Activated CD8-positive, alpha-beta memory T cell treated with anti-CD3 and anti-CD28 coated beads, Interleukin-2, amount 50 U/mL, for 4 hours (primary cell): Measurements from ENCODE around the gene MYEF2.

Source experiments
- DNase-seq: peaks from one replicate; pipeline ENCODE4 v3.0.0-alpha.2; 2020

Gene MYEF2, protein sequence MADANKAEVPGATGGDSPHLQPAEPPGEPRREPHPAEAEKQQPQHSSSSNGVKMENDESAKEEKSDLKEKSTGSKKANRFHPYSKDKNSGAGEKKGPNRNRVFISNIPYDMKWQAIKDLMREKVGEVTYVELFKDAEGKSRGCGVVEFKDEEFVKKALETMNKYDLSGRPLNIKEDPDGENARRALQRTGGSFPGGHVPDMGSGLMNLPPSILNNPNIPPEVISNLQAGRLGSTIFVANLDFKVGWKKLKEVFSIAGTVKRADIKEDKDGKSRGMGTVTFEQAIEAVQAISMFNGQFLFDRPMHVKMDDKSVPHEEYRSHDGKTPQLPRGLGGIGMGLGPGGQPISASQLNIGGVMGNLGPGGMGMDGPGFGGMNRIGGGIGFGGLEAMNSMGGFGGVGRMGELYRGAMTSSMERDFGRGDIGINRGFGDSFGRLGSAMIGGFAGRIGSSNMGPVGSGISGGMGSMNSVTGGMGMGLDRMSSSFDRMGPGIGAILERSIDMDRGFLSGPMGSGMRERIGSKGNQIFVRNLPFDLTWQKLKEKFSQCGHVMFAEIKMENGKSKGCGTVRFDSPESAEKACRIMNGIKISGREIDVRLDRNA

DNA sequence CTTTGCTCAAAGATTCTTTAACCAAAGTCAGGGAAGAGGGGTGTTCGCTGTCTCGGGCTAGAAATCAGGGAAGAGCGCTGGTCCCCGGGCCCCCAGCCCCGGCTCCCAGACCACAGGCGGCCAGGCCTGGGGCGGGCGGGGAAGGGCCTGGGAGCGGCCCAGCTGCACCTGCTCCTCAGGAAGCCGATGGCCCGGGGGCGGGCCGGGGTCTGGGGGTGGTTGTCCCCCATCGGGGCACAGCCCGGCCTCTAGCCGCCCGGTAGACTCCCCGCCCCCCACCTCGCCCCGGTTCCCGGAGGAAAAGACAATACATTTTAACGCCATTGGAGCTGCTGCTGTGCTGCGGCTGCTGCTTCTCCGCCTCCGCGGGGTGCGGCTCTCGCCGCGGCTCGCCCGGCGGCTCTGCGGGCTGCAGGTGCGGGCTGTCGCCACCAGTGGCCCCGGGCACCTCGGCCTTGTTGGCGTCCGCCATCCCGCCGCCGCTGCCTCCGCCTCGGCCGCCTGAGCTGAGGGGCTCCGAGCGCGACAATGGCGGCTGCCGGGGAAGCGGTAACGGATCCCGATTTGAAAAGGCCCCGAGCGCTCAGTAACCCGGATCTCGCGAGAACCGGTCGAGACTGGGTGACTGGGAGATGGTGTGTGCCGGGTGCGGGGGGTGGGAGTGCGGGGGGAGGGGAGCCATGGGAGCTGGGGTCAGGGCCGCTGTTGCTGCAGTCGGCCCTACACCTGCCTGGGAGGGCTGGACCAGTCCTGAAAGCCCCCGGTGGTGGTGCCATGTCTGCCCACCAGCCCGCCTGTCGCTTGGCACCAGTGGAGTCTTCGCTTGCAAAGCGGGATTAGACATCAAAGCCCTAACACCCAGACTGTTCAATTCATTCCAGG is at the start of gene MYEF2:
Gene MYEF2 (minus strand): TSS at position 530 of the 882 bp plus-strand sequence. CDS start 58 bp downstream, at position 472.
- DNase-seq, result peak; percentile 57

- no peak for DNase-seq
Measured at GRCh38 chr15:48225771-48226170, 47.7 kb upstream of the MYEF2 start.

DNA sequence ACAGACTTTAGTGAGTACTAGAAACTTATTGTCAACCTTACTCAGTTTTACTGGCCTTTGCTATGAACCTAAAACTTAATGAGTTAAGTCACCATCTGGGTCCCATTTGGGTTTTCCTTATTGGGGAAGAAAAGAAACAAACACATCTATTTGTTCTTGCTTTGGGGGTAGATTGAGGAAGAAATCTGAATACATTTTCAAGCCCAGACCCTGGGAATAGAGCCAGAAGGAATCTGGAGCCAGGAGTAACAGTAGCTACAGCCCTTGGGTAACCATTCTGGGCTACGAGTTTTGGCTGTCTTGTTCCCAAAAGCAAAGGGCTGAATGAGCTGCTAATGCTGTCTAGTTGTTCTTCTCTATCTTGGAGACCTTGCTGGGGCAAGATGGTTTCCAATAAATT is 44.5 kb upstream of the MYEF2 start:
- DNase-seq, result no peak

- DNase-seq, result no peak
Measured at GRCh38 chr15:48221885-48222284, 43.8 kb upstream of the MYEF2 start.

GRCh38 chr15:48221261-48221660 is 43.2 kb upstream of the MYEF2 start:
- DNase-seq, result no peak

GRCh38 chr15:48205981-48206380 is 27.9 kb upstream of the MYEF2 start, which contains the start of gene SLC12A1:
TSS of gene SLC12A1 (plus strand) at chr15:48206302. CDS start at chr15:48207720, 1,418 bp downstream.
- DNase-seq, result no peak

DNA sequence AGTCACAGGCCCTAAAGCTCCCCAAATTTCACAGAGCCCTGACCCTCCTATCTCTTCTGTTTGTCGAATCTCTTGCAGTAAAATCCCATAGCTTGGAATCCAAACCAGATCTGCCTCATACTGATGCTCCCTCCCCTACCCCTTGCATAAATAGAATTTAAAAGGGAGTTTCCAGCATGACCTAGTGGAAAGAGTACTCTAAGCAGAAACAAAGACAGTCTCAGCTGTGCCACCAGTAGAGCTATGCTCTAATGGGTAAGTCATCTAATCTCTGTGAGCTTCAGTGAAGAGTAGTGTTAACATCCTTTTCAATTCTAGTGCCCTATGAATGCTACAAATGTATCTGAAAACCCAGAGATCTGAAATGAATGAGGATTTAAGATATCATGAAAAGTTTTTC is 24.0 kb upstream of the MYEF2 start:
- no peak for DNase-seq

DNA sequence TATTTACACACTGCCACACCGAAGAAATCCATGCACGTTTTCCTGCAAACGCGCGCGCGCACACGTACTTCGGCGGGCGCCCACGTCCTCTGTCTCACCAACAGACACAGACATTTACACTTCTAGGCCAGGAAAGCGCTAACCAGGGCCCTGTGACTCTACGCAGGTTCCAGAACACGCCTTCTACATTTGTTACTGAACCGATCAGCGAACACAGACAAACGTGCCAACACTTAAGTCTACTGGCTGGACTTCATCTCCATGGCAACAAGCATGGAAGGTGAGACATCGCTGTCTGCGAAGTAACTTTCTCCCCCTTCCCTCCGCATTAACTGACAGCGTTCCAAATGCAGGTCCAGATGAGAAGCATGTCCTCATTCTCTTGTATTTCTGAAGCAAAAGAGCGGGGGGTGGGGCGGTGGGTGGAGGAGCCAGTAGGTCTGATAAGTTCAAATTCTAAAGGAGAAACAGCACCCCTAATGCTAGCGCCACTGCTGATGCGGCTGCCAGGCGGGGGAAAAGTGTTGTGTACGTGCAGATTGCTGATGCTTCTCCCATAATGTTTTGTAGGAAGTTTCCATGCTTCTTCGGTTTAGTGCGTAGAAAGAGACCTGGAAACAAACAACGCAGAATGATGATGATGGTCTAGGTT is 13.6 kb upstream of the MYEF2 start, which contains the start of gene CTXN2:
Gene CTXN2 (plus strand): TSS at position 92 of the 652 bp plus-strand sequence. CDS start 9,636 bp downstream, outside the sequence.
- DNase-seq, result no peak

- DNase-seq, result peak; percentile 16
Measured at GRCh38 chr15:48190932-48191573, 13.0 kb upstream of the MYEF2 start.

DNA sequence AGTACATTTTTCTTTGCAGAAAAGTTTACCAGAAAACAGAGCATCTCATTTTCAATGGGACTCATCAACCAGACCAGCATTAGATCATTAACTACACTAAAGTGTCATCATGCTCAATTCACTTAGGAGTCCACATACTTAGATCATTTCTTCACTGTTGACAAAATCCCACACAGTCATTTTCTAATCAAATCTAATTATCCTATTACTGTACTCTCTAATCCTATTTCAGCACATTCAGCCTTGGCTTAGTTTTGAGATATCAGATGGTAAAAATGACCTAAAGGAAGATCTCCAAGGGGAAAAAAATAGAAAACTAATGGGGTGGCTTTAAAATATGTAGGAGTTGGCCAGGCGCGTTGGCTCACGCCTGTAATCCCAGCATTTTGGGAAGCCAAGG is 8.2 kb upstream of the MYEF2 start:
- no peak for DNase-seq

- no peak for DNase-seq
Measured at GRCh38 chr15:48185529-48185928, 7.4 kb upstream of the MYEF2 start.

GRCh38 chr15:48182749-48183148 is 4.7 kb upstream of the MYEF2 start:
- DNase-seq, result no peak

DNA sequence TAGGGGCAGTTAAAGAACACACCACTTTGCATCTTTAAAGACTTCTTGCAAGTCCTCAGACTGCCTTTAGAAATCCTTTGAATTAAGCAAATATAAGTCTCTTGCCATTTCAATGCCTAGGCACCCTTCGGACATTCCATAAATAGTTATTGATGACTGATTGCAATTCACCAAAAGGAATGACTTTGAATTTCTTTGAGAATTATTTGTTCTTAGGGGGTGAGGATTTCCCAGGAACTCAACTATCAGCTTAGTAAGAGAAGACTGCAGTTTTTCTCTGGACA is 495 bp upstream of the MYEF2 start:
- no peak for DNase-seq

GRCh38 chr15:48177383-48177765 is 721 bp downstream of the MYEF2 start:
- DNase-seq, result no peak

- no peak for DNase-seq
Measured at GRCh38 chr15:48176957-48177356, 1.1 kb downstream of the MYEF2 start.

DNA sequence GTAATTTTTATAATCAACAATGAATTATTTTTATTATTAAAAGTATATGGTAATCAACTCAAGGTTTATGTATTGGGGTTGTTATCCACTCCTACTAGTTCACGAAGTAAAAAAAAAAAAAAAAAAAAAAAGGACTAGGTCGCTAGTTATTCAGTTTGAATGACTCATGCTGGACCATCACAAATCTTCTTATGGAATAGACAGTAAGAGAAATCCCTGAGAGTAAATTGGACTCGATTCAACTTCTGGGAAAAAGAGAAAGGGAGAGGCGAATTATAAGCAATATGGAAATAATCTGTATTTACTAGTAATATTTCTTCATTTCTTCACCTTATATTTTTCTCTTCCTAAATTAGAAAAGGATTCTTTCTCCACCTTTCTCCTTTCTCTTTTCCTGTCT is 2.0 kb downstream of the MYEF2 start:
- DNase-seq, result no peak

DNA sequence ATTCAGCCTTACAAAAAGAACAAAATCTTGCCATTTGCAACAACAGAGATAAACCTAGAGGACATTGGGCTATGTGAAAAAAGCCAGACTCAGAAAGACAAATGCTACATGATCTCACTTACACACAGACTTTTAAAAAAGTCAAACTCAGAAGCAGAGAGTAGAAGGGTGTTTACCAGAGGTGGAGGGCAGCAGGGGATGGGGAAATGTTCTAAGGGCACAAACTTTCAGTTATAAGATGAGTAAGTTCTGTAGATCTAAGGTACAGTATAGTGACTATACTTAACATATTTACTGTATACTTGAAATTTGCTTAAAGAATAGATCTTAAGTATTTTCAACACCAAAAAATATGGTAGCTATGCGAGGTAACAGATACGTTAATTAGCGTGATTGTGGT is 3.0 kb downstream of the MYEF2 start:
- no peak for DNase-seq

DNA sequence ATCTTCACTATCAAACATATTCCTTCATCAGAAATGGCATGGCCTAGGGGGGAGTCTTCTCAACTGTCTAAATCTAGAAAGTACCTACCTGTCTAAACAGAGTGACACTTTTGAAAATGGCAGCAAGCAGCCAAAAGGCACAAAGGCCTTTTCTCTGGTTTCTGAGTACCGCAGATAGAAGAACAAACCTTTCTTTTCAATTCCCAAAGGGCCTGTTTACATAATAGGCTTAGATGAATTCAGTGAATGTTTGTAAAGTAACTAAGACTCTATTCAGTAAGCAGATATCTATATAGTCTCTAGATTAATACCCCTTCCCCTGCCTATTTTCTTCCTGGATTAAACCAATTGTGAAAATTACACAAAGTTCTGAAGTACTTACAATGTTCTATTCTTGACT is 7.1 kb downstream of the MYEF2 start:
- no peak for DNase-seq

DNA sequence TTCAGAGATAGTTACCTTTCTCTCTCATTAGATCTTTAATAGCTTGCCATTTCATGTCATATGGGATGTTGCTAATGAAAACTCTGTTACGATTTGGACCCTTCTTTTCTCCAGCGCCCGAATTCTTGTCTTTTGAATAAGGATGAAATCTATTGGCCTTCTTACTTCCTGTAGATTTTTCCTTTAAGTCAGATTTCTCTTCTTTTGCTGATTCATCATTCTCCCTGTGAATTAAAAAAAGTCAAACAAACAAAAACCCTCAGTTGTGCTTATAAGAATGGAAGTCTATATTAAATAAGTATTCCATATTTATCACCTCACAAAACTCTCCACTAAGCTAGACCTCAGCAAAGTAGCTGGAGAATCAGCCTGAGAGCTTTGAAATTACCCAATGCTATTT is 9.5 kb downstream of the MYEF2 start:
- DNase-seq, result no peak

- no peak for DNase-seq
Measured at GRCh38 chr15:48153526-48153925, 24.6 kb downstream of the MYEF2 start.

DNA sequence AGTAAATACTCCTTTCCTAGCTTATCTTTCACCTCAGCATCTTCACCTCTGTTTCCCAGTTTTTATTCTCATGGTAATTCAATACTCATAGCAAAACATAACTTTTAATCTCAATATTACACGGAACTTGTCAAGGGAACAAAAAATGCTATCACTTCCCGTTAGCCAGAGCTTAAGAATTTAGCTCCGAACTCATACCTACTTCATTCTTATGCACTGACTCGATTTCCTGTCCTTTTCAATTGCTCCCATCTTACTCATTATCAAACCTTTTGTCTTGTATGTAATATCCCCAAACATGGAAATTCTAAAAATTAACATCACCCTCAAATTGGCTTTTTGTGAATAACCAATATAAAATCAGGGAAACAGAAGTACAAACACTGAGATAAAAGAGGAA is 28.2 kb downstream of the MYEF2 start:
- no peak for DNase-seq

- DNase-seq, result no peak
Measured at GRCh38 chr15:48147358-48147757, 30.7 kb downstream of the MYEF2 start.

DNA sequence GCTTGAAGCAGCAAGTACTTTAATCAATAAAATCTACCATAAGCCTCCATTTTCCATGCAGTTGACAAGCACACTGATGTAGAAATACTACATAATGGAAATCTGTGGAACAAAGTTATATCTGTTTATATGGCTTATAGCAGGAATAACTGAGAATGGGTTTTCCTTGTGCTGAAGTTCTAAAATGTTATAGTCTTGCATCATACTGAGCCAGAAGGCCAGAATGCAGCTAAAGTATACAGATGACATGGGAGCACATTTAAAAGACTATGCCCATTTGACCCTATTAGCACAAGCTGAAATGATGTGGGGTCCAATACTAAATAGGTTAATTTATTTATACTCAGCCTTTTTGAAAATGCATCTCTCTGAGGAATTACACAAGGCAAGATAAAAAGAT is 32.2 kb downstream of the MYEF2 start:
- no peak for DNase-seq
